ENCODE results near the gene CCDC136.

The CCDC136 gene

DNA sequence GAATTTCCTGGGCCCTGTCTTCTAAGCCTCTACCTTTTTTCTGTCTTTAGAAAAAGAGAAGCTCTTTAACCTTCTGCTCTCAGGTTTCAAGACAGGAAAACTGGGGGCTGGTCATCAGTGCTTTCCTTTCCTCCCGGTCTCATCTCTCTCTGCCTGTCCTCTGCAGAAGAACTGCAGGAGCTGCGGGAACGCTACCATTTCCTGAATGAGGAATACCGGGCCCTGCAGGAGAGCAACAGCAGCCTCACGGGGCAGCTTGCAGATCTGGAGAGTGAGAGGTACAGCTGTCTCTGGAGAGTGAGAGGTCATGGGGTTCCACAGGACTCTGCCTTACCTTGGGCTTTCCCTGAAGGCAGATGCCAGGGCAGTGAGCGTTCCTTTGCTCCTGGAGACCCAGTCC is 12.7 kb downstream of the CCDC136 start:
- TF ChIP-seq PPARA (CRISPR knock-in tag; IDR thresholded peaks at IDR 0.05; ENCODE audit: borderline replicate concordance) (no peak), TCF4 (CRISPR knock-in tag; IDR thresholded peaks at IDR 0.05; ENCODE audit: borderline replicate concordance) (no peak)
- peak; percentile 24 for ATAC-seq

DNA sequence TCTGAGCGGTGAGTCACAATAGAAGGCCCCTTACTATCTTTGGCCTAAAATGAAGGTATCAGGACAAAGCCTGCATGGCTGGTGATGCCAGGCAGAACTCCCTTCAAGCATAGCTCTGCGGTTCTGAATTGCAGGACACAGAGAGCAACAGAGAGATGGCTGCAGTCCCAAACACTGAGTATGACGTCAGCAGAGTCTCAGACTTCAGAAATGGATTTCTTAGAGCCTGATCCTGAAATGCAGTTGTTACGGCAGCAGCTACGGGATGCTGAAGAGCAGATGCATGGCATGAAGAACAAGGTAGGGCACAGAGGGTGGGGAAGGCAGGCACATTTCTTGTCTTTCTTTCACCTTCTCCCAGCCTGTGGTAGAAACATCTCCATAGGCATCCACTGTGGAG is 13.5 kb downstream of the CCDC136 start:
- ATAC-seq, result no peak
- TF ChIP-seq, protein P1, sequence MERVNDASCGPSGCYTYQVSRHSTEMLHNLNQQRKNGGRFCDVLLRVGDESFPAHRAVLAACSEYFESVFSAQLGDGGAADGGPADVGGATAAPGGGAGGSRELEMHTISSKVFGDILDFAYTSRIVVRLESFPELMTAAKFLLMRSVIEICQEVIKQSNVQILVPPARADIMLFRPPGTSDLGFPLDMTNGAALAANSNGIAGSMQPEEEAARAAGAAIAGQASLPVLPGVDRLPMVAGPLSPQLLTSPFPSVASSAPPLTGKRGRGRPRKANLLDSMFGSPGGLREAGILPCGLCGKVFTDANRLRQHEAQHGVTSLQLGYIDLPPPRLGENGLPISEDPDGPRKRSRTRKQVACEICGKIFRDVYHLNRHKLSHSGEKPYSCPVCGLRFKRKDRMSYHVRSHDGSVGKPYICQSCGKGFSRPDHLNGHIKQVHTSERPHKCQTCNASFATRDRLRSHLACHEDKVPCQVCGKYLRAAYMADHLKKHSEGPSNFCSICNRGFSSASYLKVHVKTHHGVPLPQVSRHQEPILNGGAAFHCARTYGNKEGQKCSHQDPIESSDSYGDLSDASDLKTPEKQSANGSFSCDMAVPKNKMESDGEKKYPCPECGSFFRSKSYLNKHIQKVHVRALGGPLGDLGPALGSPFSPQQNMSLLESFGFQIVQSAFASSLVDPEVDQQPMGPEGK (CRISPR knock-in tag; IDR thresholded peaks at IDR 0.05; ENCODE audit: borderline replicate concordance), result no peak
- TF ChIP-seq ZNF8 (CRISPR knock-in tag; IDR thresholded peaks at IDR 0.05) (no peak), PPARA (CRISPR knock-in tag; IDR thresholded peaks at IDR 0.05; ENCODE audit: borderline replicate concordance) (no peak), ZNF565 (CRISPR knock-in tag; conservative IDR thresholded peaks at IDR 0.05; ENCODE audit: low read depth) (no peak)
- TF ChIP-seq, protein P2, sequence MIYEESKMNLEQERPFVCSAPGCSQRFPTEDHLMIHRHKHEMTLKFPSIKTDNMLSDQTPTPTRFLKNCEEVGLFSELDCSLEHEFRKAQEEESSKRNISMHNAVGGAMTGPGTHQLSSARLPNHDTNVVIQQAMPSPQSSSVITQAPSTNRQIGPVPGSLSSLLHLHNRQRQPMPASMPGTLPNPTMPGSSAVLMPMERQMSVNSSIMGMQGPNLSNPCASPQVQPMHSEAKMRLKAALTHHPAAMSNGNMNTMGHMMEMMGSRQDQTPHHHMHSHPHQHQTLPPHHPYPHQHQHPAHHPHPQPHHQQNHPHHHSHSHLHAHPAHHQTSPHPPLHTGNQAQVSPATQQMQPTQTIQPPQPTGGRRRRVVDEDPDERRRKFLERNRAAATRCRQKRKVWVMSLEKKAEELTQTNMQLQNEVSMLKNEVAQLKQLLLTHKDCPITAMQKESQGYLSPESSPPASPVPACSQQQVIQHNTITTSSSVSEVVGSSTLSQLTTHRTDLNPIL (CRISPR knock-in tag; IDR thresholded peaks at IDR 0.05; ENCODE audit: low read depth), result no peak

DNA sequence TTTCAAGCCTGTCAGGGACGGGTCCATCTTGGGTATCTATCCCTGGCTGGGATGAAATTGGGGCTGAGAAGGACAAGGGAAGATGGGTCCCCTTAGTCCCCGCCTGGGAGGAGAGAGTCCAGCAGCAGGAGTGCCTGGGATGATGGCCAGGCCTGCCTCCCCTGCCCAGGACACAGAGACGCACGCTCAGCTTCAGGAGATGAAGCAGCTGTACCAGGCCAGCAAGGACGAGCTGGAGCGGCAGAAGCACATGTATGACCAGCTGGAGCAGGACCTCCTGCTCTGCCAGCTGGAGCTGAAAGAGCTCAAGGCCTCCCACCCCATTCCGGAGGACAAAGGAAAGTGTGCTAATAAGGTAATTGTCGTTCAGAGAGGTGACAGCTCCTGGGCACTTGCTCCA is 15.4 kb downstream of the CCDC136 start:
- no peak for TF ChIP-seq GLIS3 (CRISPR knock-in tag; IDR thresholded peaks at IDR 0.05)
- TF ChIP-seq ZNF8 (CRISPR knock-in tag; IDR thresholded peaks at IDR 0.05), result no peak
- no peak for TF ChIP-seq ARNTL (CRISPR knock-in tag; IDR thresholded peaks at IDR 0.05; ENCODE audit: borderline replicate concordance, low read depth)
- TF ChIP-seq RARB (CRISPR knock-in tag; IDR thresholded peaks at IDR 0.05), result no peak
- TF ChIP-seq TOX (CRISPR knock-in tag; IDR thresholded peaks at IDR 0.05; ENCODE audit: borderline replicate concordance), result no peak
- no peak for TF ChIP-seq CSDC2 (CRISPR knock-in tag; IDR thresholded peaks at IDR 0.05)
- TF ChIP-seq, protein P2 (CRISPR knock-in tag; IDR thresholded peaks at IDR 0.05; ENCODE audit: low read depth), result no peak
- TF ChIP-seq ZNF565 (CRISPR knock-in tag; conservative IDR thresholded peaks at IDR 0.05; ENCODE audit: low read depth), result no peak
- TF ChIP-seq TCF4 (CRISPR knock-in tag; IDR thresholded peaks at IDR 0.05; ENCODE audit: borderline replicate concordance), result no peak
- no peak for TF ChIP-seq ZFP30 (CRISPR knock-in tag; IDR thresholded peaks at IDR 0.05)
- no peak for TF ChIP-seq OSR1 (CRISPR knock-in tag; IDR thresholded peaks at IDR 0.05)
- no peak for TF ChIP-seq ZFP3 (CRISPR knock-in tag; IDR thresholded peaks at IDR 0.05)
- no peak for TF ChIP-seq ISL1 (CRISPR knock-in tag; IDR thresholded peaks at IDR 0.05)
- no peak for TF ChIP-seq ZNF70 (CRISPR knock-in tag; IDR thresholded peaks at IDR 0.05)
- TF ChIP-seq, protein P1 (CRISPR knock-in tag; IDR thresholded peaks at IDR 0.05; ENCODE audit: borderline replicate concordance), result no peak
- TF ChIP-seq, protein P3, sequence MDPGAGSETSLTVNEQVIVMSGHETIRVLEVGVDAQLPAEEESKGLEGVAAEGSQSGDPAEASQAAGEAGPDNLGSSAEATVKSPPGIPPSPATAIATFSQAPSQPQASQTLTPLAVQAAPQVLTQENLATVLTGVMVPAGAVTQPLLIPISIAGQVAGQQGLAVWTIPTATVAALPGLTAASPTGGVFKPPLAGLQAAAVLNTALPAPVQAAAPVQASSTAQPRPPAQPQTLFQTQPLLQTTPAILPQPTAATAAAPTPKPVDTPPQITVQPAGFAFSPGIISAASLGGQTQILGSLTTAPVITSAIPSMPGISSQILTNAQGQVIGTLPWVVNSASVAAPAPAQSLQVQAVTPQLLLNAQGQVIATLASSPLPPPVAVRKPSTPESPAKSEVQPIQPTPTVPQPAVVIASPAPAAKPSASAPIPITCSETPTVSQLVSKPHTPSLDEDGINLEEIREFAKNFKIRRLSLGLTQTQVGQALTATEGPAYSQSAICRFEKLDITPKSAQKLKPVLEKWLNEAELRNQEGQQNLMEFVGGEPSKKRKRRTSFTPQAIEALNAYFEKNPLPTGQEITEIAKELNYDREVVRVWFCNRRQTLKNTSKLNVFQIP (CRISPR knock-in tag; IDR thresholded peaks at IDR 0.05; ENCODE audit: borderline replicate concordance, low read depth), result no peak
- TF ChIP-seq SNAI2 (CRISPR knock-in tag; IDR thresholded peaks at IDR 0.05), result no peak
- no peak for TF ChIP-seq ESRRG (CRISPR knock-in tag; IDR thresholded peaks at IDR 0.05)
- no peak for ATAC-seq

DNA sequence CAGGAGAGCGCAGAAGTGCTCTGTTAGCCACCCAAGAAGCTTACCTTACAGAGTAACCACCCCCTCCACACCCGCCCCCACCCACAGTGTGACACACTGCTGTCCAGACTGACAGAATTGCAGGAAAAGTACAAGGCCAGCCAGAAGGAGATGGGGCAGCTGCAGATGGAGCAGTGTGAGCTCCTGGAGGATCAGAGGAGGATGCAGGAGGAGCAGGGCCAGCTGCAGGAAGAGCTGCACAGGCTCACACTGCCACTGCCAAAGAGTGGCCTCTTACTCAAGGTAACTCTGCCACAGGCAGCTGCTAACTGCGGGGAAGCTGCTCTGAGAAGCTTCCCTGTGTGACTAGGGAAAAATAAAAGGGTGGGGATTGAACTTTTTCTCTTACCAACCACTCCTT is 17.6 kb downstream of the CCDC136 start:
- ATAC-seq, result peak; percentile 17; the same call in 1 of the 3 replicates

More for the DNA sequence above, 17.6 kb downstream of the CCDC136 start:
- TF ChIP-seq, protein P1 (CRISPR knock-in tag; IDR thresholded peaks at IDR 0.05; ENCODE audit: borderline replicate concordance), result no peak
- no peak for TF ChIP-seq ARNTL (CRISPR knock-in tag; IDR thresholded peaks at IDR 0.05; ENCODE audit: borderline replicate concordance, low read depth)
- TF ChIP-seq, protein P2 (CRISPR knock-in tag; IDR thresholded peaks at IDR 0.05; ENCODE audit: low read depth), result no peak
- TF ChIP-seq OSR1 (CRISPR knock-in tag; IDR thresholded peaks at IDR 0.05), result no peak
- TF ChIP-seq ZNF8 (CRISPR knock-in tag; IDR thresholded peaks at IDR 0.05), result no peak
- TF ChIP-seq BACH2 (CRISPR knock-in tag; IDR thresholded peaks at IDR 0.05; ENCODE audit: borderline replicate concordance), result no peak
- no peak for TF ChIP-seq CSDC2 (CRISPR knock-in tag; IDR thresholded peaks at IDR 0.05)

Measured in SK-N-SH treated with all-trans-retinoic acid at 6 μM for 48 hours (cell line).